ENCODE results near the gene TAAR1.
"Not testable (repeated sequence)": the region's sequence is repeated elsewhere in the genome, so short reads cannot be mapped to it uniquely, and the experiment has no call there.

TAAR1 gene

GRCh38 chr6:132684272-132684671, 25.3 kb upstream of the TAAR1 start:
- Histone ChIP-seq H3K9ac (ENCODE audit: low read depth, low read length) (no peak overlapping the region), H4K20me1 (ENCODE audit: insufficient read depth, low read length) (no peaks in the 10 kb centered on the region), H3K9me3 (ENCODE audit: insufficient read depth, low read length, severe bottlenecking) (no peaks in the 10 kb centered on the region), H3K79me2 (ENCODE audit: insufficient read depth, low read length) (no peaks in the 10 kb centered on the region), H2AFZ (ENCODE audit: low read depth, low read length) (no peak overlapping the region), H3K27ac (ENCODE audit: low read length) (no peak overlapping the region), H3K4me2 (ENCODE audit: insufficient read depth, low read length) (no peak overlapping the region), H3K4me3 (ENCODE audit: low read depth in 1 of 2, low read length in 2 of 2) (no peak overlapping the region), H3K36me3 (ENCODE audit: insufficient read depth, low read length) (no peaks in the 10 kb centered on the region), H3K4me1 (ENCODE audit: insufficient read depth, low read length) (no peaks in the 10 kb centered on the region), H3K27me3 (ENCODE audit: insufficient read depth, low read length, poor library complexity) (no peaks in the 10 kb centered on the region)
- TF ChIP-seq, protein P1, sequence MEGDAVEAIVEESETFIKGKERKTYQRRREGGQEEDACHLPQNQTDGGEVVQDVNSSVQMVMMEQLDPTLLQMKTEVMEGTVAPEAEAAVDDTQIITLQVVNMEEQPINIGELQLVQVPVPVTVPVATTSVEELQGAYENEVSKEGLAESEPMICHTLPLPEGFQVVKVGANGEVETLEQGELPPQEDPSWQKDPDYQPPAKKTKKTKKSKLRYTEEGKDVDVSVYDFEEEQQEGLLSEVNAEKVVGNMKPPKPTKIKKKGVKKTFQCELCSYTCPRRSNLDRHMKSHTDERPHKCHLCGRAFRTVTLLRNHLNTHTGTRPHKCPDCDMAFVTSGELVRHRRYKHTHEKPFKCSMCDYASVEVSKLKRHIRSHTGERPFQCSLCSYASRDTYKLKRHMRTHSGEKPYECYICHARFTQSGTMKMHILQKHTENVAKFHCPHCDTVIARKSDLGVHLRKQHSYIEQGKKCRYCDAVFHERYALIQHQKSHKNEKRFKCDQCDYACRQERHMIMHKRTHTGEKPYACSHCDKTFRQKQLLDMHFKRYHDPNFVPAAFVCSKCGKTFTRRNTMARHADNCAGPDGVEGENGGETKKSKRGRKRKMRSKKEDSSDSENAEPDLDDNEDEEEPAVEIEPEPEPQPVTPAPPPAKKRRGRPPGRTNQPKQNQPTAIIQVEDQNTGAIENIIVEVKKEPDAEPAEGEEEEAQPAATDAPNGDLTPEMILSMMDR (IDR thresholded peaks at IDR 0.05; ENCODE audit: borderline replicate concordance, extremely low read depth, low read length, poor library complexity, severe bottlenecking), result no peak
- TF ChIP-seq EZH2 (IDR thresholded peaks at IDR 0.05; ENCODE audit: borderline replicate concordance, low read depth, low read length, severe bottlenecking), result no peak
- DNase-seq (no peak), ATAC-seq (ENCODE audit: insufficient read depth, low read depth) (no peak)

- Histone ChIP-seq H3K4me1 (ENCODE audit: insufficient read depth, low read length) (no peaks in the 10 kb centered on the region), H3K27me3 (ENCODE audit: insufficient read depth, low read length, poor library complexity) (no peaks in the 10 kb centered on the region), H3K4me2 (ENCODE audit: insufficient read depth, low read length) (no peak overlapping the region), H3K9me3 (ENCODE audit: insufficient read depth, low read length, severe bottlenecking) (no peaks in the 10 kb centered on the region), H3K9ac (ENCODE audit: low read depth, low read length) (no peak overlapping the region), H3K27ac (ENCODE audit: low read length) (no peak overlapping the region), H3K79me2 (ENCODE audit: insufficient read depth, low read length) (no peaks in the 10 kb centered on the region), H3K4me3 (ENCODE audit: low read depth in 1 of 2, low read length in 2 of 2) (no peak overlapping the region), H4K20me1 (ENCODE audit: insufficient read depth, low read length) (no peaks in the 10 kb centered on the region), H3K36me3 (ENCODE audit: insufficient read depth, low read length) (no peaks in the 10 kb centered on the region), H2AFZ (ENCODE audit: low read depth, low read length) (no peak overlapping the region)
- DNase-seq (no peak), ATAC-seq (ENCODE audit: insufficient read depth, low read depth) (no peak)
- no peak for TF ChIP-seq EZH2 (IDR thresholded peaks at IDR 0.05; ENCODE audit: borderline replicate concordance, low read depth, low read length, severe bottlenecking)
- TF ChIP-seq, protein P1 (IDR thresholded peaks at IDR 0.05; ENCODE audit: borderline replicate concordance, extremely low read depth, low read length, poor library complexity, severe bottlenecking), result no peak
Measured at GRCh38 chr6:132683543-132683942, 24.6 kb upstream of the TAAR1 start.

DNA sequence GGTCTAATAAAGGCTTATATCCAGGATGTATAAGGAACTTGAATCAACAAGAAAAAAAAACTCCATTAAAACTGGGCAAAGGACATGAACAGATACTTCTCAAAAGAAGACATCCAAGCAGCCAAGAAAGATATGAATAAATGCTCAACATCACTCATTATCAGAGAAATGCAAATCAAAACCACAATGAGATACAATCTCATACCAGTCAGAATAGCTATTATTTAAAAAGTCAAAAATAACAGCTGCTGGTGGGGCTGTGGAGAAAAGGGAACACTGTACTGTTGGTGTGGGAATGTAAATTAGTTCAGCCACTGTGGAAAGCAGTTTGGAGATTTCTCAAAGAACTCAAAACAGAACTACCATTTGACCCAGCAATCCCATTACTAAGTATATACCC, 20.1 kb upstream of the TAAR1 start:
- not testable (repeated sequence) for H3K4me3 ChIP-seq (ENCODE audit: low read depth in 1 of 2, low read length in 2 of 2); H3K79me2 ChIP-seq (ENCODE audit: insufficient read depth, low read length); ATAC-seq (ENCODE audit: insufficient read depth, low read depth); H3K4me2 ChIP-seq (ENCODE audit: insufficient read depth, low read length); DNase-seq; H3K4me1 ChIP-seq (ENCODE audit: insufficient read depth, low read length); H3K27ac ChIP-seq (ENCODE audit: low read length); H3K9me3 ChIP-seq (ENCODE audit: insufficient read depth, low read length, severe bottlenecking); H2AFZ ChIP-seq (ENCODE audit: low read depth, low read length); H4K20me1 ChIP-seq (ENCODE audit: insufficient read depth, low read length); H3K9ac ChIP-seq (ENCODE audit: low read depth, low read length); H3K36me3 ChIP-seq (ENCODE audit: insufficient read depth, low read length); H3K27me3 ChIP-seq (ENCODE audit: insufficient read depth, low read length, poor library complexity)

- DNase-seq (no peak), ATAC-seq (ENCODE audit: insufficient read depth, low read depth) (no peak)
- H3K9me3 ChIP-seq (ENCODE audit: insufficient read depth, low read length, severe bottlenecking), result no peaks in the 10 kb centered on the region
- H3K4me2 ChIP-seq (ENCODE audit: insufficient read depth, low read length), result no peak overlapping the region
- no peak overlapping the region for H3K4me3 ChIP-seq (ENCODE audit: low read depth in 1 of 2, low read length in 2 of 2)
- H2AFZ ChIP-seq (ENCODE audit: low read depth, low read length), result no peak overlapping the region
- H4K20me1 ChIP-seq (ENCODE audit: insufficient read depth, low read length), result no peaks in the 10 kb centered on the region
- TF ChIP-seq EZH2 (IDR thresholded peaks at IDR 0.05; ENCODE audit: borderline replicate concordance, low read depth, low read length, severe bottlenecking), result no peak
- TF ChIP-seq, protein P1 (IDR thresholded peaks at IDR 0.05; ENCODE audit: borderline replicate concordance, extremely low read depth, low read length, poor library complexity, severe bottlenecking), result no peak
- no peak overlapping the region for H3K9ac ChIP-seq (ENCODE audit: low read depth, low read length)
- H3K27ac ChIP-seq (ENCODE audit: low read length), result no peak overlapping the region
- H3K36me3 ChIP-seq (ENCODE audit: insufficient read depth, low read length), result no peaks in the 10 kb centered on the region
- H3K27me3 ChIP-seq (ENCODE audit: insufficient read depth, low read length, poor library complexity), result no peaks in the 10 kb centered on the region
- no peaks in the 10 kb centered on the region for H3K79me2 ChIP-seq (ENCODE audit: insufficient read depth, low read length)
- no peaks in the 10 kb centered on the region for H3K4me1 ChIP-seq (ENCODE audit: insufficient read depth, low read length)
Measured at GRCh38 chr6:132675749-132676148, 16.8 kb upstream of the TAAR1 start.

Measured in DND-41 (cell line).